SK-N-SH (cell line): ENCODE results near the gene FAM219A. TPM values are rescaled to one million over a fixed set of nuclear protein-coding genes. Genes with fewer than 3 reads are reported as not detected.

Source experiments
- CTCF ChIA-PET: fragments of 300-600, 350-600 bp; formaldehyde crosslinking; extraction: SDS; loops from one replicate; lab custom pipeline; 2021; lab: Yijun Ruan, JAX
- POLR2A ChIA-PET: fragments of 350-600 bp; sonication (Branson Sonifier 250); formaldehyde crosslinking; extraction: SDS; loops from one replicate; lab custom pipeline; 2020; ENCODE audit warnings: antibody characterized with exemption, inconsistent platforms; lab: Yijun Ruan, JAX
- DNase-seq: peaks from one replicate; pipeline ENCODE4 v3.0.0; 2012
- H2AFZ ChIP-seq: fragments of 200-600 bp; sonication (generic); 2 replicates; pipeline ENCODE4 v1.8.1; 2016; ENCODE audit warnings: antibody characterized with exemption, mild to moderate bottlenecking, low read depth
- H3F3A ChIP-seq: fragments of 200-600 bp; sonication (generic); replicated peaks from 2 replicates; pipeline ENCODE3; 2016; ENCODE audit warnings: antibody characterized with exemption, mild to moderate bottlenecking; ENCODE audit not compliant: insufficient read depth
- H3K27ac ChIP-seq, 2 experiments: fragments of 200-500 bp in 1 of 2; fragments of 200-600 bp in 1 of 2; sonication (Bioruptor generic) in 1 of 2; sonication (generic), shearing (Covaris generic) in 1 of 2; 2 replicates each; pipeline versions ENCODE4 v1.5.1 to v1.6.1; 2014 to 2016; ENCODE audit warnings: low read depth in 2 of 2, inconsistent platforms in 1 of 2, low read length in 1 of 2, mild to moderate bottlenecking in 1 of 2, mixed read lengths in 1 of 2
- H3K27me3 ChIP-seq: fragments of 200-600 bp; sonication (generic), shearing (Covaris generic); 2 replicates; pipeline ENCODE4 v1.6.1; 2016; ENCODE audit warnings: mixed run types; ENCODE audit not compliant: insufficient read depth
- H3K36me3 ChIP-seq, 2 experiments: fragments of 200-500 bp in 1 of 2; fragments of 200-600 bp in 1 of 2; sonication (Bioruptor generic) in 1 of 2; sonication (generic) in 1 of 2; replicated peaks in 1 of 2; 2 replicates each; pipeline versions ENCODE3 to v1.5.1; 2014 to 2016; ENCODE audit warnings: low read length in 1 of 2, mild to moderate bottlenecking in 1 of 2; ENCODE audit not compliant: insufficient read depth in 2 of 2, control insufficient read depth in 1 of 2
- H3K4me1 ChIP-seq, 2 experiments: fragments of 200-500 bp in 1 of 2; fragments of 200-600 bp in 1 of 2; sonication (Bioruptor generic) in 1 of 2; sonication (generic), shearing (Covaris generic) in 1 of 2; 2 replicates each; pipeline versions ENCODE4 v1.5.1 to v1.6.1; 2014 to 2016; ENCODE audit warnings: low read depth in 1 of 2, low read length in 1 of 2, mixed run types in 1 of 2; ENCODE audit not compliant: insufficient read depth in 2 of 2, control insufficient read depth in 1 of 2
- H3K4me2 ChIP-seq: fragments of 200-600 bp; sonication (generic), shearing (Covaris generic); 2 replicates; pipeline ENCODE4 v1.6.1; 2017; ENCODE audit warnings: mixed run types
- H3K4me3 ChIP-seq, 2 experiments: fragments of 200-500 bp in 1 of 2; fragments of 200-600 bp in 1 of 2; sonication (Bioruptor generic) in 1 of 2; sonication (generic), shearing (Covaris generic) in 1 of 2; 2 replicates each; pipeline versions ENCODE4 v1.5.1 to v1.8.1; 2014 to 2016; ENCODE audit warnings: low read depth in 2 of 2, inconsistent platforms in 1 of 2, low read length in 1 of 2, mild to moderate bottlenecking in 1 of 2, mixed read lengths in 1 of 2, moderate library complexity in 1 of 2
- H3K79me2 ChIP-seq: fragments of 200-600 bp; sonication (generic); 2 replicates; pipeline ENCODE4 v1.8.1; 2017; ENCODE audit warnings: mild to moderate bottlenecking; ENCODE audit not compliant: insufficient read depth
- H3K9ac ChIP-seq: fragments of 200-600 bp; sonication (generic); 2 replicates; pipeline ENCODE4 v1.6.1; 2017; ENCODE audit warnings: mixed run types
- H3K9me2 ChIP-seq: fragments of 200-600 bp; sonication (generic); 2 replicates; pipeline ENCODE4 v1.6.1; 2017; ENCODE audit warnings: mixed run types
- H3K9me3 ChIP-seq: fragments of 200-600 bp; sonication (generic); 2 replicates; pipeline ENCODE4 v1.6.1; 2017; ENCODE audit warnings: mixed run types, mild to moderate bottlenecking, moderate library complexity
- H4K20me1 ChIP-seq: fragments of 200-600 bp; sonication (generic); 2 replicates; pipeline ENCODE4 v1.6.1; 2017; ENCODE audit warnings: mild to moderate bottlenecking, mixed run types; ENCODE audit not compliant: insufficient read depth
- CTCF ChIP-seq: fragments of 200-600 bp; sonication (generic); IDR thresholded peaks from 2 replicates; pipeline ENCODE4 v1.6.1; 2017; ENCODE audit warnings: antibody characterized with exemption, mild to moderate bottlenecking, moderate library complexity
- ELF1 ChIP-seq: IDR thresholded peaks from 2 replicates; pipeline ENCODE4 v1.4.0; 2012
- EP300 ChIP-seq, 2 experiments: IDR thresholded peaks; 2 replicates each; pipeline versions ENCODE4 v1.4.0 to v1.6.1; 2012; ENCODE audit warnings: borderline replicate concordance in 1 of 2, low read depth in 1 of 2, low read length in 1 of 2
- EZH2phosphoT487 ChIP-seq: fragments of 200-600 bp; sonication (generic); IDR thresholded peaks from 2 replicates; pipeline ENCODE4 v1.6.1; 2017; ENCODE audit warnings: low read depth, mixed run types, mild to moderate bottlenecking, antibody characterized with exemption, moderate library complexity, borderline replicate concordance
- FOSL2 ChIP-seq: IDR thresholded peaks from 2 replicates; pipeline ENCODE4 v1.4.0; 2012; ENCODE audit warnings: low read depth, mild to moderate bottlenecking, moderate library complexity, borderline replicate concordance
- FOXJ3 ChIP-seq: sonication (generic); formaldehyde crosslinking; IDR thresholded peaks from 2 replicates; pipeline ENCODE4 v1.5.1; 2020; ENCODE audit warnings: mild to moderate bottlenecking, missing genetic modification reagents
- FOXM1 ChIP-seq: IDR thresholded peaks from 2 replicates; pipeline ENCODE4 v1.4.0; 2012; ENCODE audit warnings: low read depth, mild to moderate bottlenecking
- GATA2 ChIP-seq: sonication (generic); formaldehyde crosslinking; IDR thresholded peaks from 2 replicates; pipeline ENCODE4 v1.5.0; 2020; ENCODE audit warnings: mild to moderate bottlenecking, missing genetic modification reagents
- IRF3 ChIP-seq: fragments of 150-350 bp; IDR thresholded peaks from 2 replicates; pipeline ENCODE4 v1.6.1; 2016; ENCODE audit warnings: mild to moderate bottlenecking, low read depth, low read length
- NFIC ChIP-seq: IDR thresholded peaks from 2 replicates; pipeline ENCODE4 v1.4.0; 2012; ENCODE audit warnings: borderline replicate concordance
- PBX3 ChIP-seq: IDR thresholded peaks from 2 replicates; pipeline ENCODE4; 2012
- RFX5 ChIP-seq: IDR thresholded peaks from 2 replicates; pipeline ENCODE4 v1.6.1; 2012; ENCODE audit warnings: mild to moderate bottlenecking, improper control_type of control experiment, low read length
- RXRA ChIP-seq: IDR thresholded peaks from 2 replicates; pipeline ENCODE4 v1.4.0; 2012; ENCODE audit warnings: low read depth, mild to moderate bottlenecking, borderline replicate concordance
- SMC3 ChIP-seq: IDR thresholded peaks from 2 replicates; pipeline ENCODE4 v1.6.1; 2012; ENCODE audit warnings: low read depth, low read length, improper control_type of control experiment
- TAF1 ChIP-seq: IDR thresholded peaks from 2 replicates; pipeline ENCODE4 v1.6.1; 2012; ENCODE audit warnings: low read depth, mild to moderate bottlenecking, low read length, moderate library complexity, borderline replicate concordance
- TCF12 ChIP-seq: IDR thresholded peaks from 2 replicates; pipeline ENCODE4 v1.4.0; 2012
- USF2 ChIP-seq: fragments of 150-350 bp; IDR thresholded peaks from 2 replicates; pipeline ENCODE4 v1.6.1; 2017; ENCODE audit warnings: antibody characterized with exemption, low read length, low read depth, borderline replicate concordance
- WGBS: methylation state at CpG from one replicate; pipeline ENCODE4 v1.1.6; 2017; ENCODE audit warnings: low lambda C conversion rate; 5-methylcytosine and 5-hydroxymethylcytosine counted together
- polyA plus RNA-seq, 3 experiments: library from polyadenylated mRNA; depleted of rRNA; stranded (reverse); fragments of >200 nt; gene quantifications; 2 replicates each; pipeline ENCODE4 v1.2.3, GENCODE V29; 2012

Gene FAM219A
- polyA plus RNA-seq, 1 of the 3 experiments (the other 2 are of a cell fraction), result 15.7 TPM

DNA sequence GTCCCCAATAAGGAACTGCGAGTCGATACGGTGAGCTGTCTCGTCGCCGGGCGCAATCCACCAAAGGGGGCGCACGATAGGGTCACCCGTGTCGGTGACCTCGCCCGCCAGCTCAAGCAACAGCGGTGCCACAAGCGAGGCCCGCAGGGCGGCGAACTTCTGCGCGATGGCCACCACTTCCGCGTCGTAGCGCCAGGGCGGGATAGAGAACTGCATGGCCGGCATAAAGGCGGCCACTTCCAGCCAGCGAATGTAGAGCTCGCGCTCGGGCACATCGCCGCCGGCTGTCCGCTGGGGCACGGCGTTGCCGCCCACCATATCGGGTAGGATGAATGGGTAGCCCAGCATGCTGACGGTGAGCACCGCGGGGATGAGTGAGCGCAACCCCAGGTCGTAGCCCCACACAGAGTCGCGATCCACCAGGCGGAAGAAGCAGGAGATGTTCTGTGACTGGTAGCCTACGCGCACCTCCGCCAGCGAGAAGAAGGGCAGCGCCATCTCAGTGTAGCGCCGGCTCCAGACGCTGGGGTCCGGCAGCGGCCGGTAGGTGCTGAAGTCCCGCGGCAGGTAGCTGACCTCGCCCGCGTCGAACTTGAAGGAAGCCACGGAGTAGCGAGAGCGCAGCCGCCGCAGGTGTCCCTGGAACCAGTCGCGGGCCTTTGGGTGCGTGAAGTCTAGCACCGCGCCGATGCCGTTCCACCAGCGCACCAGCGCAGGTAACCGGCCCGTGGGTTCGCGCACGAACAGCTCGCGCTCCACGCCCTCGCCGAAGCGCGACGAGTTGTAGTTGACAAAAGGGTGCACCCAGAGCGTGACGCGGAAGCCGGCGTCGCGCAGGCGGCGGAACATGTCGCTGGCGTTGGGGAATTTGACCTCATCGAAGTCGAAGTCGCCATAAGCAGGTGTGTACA lies 87.1 kb downstream of the FAM219A start:
- peaks cover 0 to 28% of the 10 kb centered on the region in 2 experiments; a peak in 2 of 4 replicates for H3K4me1 ChIP-seq
- H3K9me3 ChIP-seq, result no peaks in the 10 kb centered on the region
- no peak overlapping the region for H3K4me3 ChIP-seq
- H3K36me3 ChIP-seq, result peaks cover 0 to 5% of the 10 kb centered on the region in 2 experiments
- no peaks in the 10 kb centered on the region for H3K27me3 ChIP-seq
- no peaks in the 10 kb centered on the region for H4K20me1 ChIP-seq
- no peaks in the 10 kb centered on the region for H3F3A ChIP-seq
- CTCF ChIA-PET, result interaction anchor here (1.7 kb wide), 1 partner anchor 39 kb away, joined by 8 read pairs; no protein-coding TSS in a partner anchor
- H2AFZ ChIP-seq, result no peak overlapping the region
- H3K79me2 ChIP-seq, result no peaks in the 10 kb centered on the region
- no peak for DNase-seq
- 97% methylated on average over 81 of the region's 105 CpGs for WGBS
- H3K4me2 ChIP-seq, result no peak overlapping the region
- TF ChIP-seq TCF12 (no peak), FOXM1 (no peak), TAF1 (no peak), GATA2 (no peak), PBX3 (no peak), IRF3 (no peak), FOSL2 (no peak)
- H3K9me2 ChIP-seq, result no peaks in the 10 kb centered on the region
- no peak overlapping the region for H3K27ac ChIP-seq
- H3K9ac ChIP-seq, result no peak overlapping the region
- POLR2A ChIA-PET, result no interaction called here

- no peak overlapping the region for H2AFZ ChIP-seq
These were observed 87.9 kb downstream of the FAM219A start for GRCh38 chr9:34370335-34370969.

More at GRCh38 chr9:34370335-34370969, 87.9 kb downstream of the FAM219A start:
- POLR2A ChIA-PET, result no interaction called here
- CTCF ChIA-PET, result interaction anchor here (1.7 kb wide), 1 partner anchor 38 kb away, joined by 8 read pairs; no protein-coding TSS in a partner anchor
- Histone ChIP-seq H3K36me3 (peaks cover 0 to 5% of the 10 kb centered on the region in 2 experiments), H3F3A (no peaks in the 10 kb centered on the region), H3K4me1 (peaks cover 0 to 21% of the 10 kb centered on the region in 2 experiments; a peak in 1 of 4 replicates), H3K27me3 (no peaks in the 10 kb centered on the region), H3K27ac (no peak overlapping the region), H3K9me3 (no peaks in the 10 kb centered on the region), H3K9me2 (no peaks in the 10 kb centered on the region), H3K4me3 (no peak overlapping the region), H3K79me2 (no peaks in the 10 kb centered on the region), H4K20me1 (no peaks in the 10 kb centered on the region), H3K4me2 (no peak overlapping the region), H3K9ac (no peak overlapping the region)
- 93% methylated on average over 23 of the region's 23 CpGs for WGBS
- DNase-seq, result no peak
- no peak for TF ChIP-seq RXRA
- TF ChIP-seq ELF1, result no peak
- no peak for TF ChIP-seq USF2
- no peak for TF ChIP-seq NFIC
- TF ChIP-seq FOXM1, result no peak
- TF ChIP-seq EP300 (IDR thresholded peaks at IDR 0.05; ENCODE audit: borderline replicate concordance in 1 of 2, low read depth in 1 of 2, low read length in 1 of 2), result no peak
- TF ChIP-seq CTCF, result no peak
- TF ChIP-seq FOXJ3 (CRISPR knock-in tag), result no peak
- no peak for TF ChIP-seq RFX5
- TF ChIP-seq SMC3, result no peak
- TF ChIP-seq EZH2phosphoT487, result no peak
- no peak for TF ChIP-seq GATA2
